ENCODE data around the gene BPIFB4. TPM values are rescaled to one million over a fixed set of nuclear protein-coding genes. Genes with fewer than 3 reads are reported as not detected.

BPIFB4 gene
- total and polyA plus RNA-seq, 2 experiments from 2014 or later = not detected

- no peaks in the 10 kb centered on the region for H3K9me3 ChIP-seq (ENCODE audit: low read depth)
Observed at GRCh38 chr20:33130568-33131061, 51.2 kb downstream of the BPIFB4 start.

GRCh38 chr20:33131949-33132473 is 52.6 kb downstream of the BPIFB4 start:
- peaks cover 5% of the 10 kb centered on the region for H3K27me3 ChIP-seq
- 83% methylated on average over 5 of the region's 5 CpGs for WGBS (ENCODE audit: low lambda C conversion rate, missing lambda C conversion rate)
- no peak for TF ChIP-seq CTCF (IDR thresholded peaks at IDR 0.05; ENCODE audit: poor library complexity)
- no peak for TF ChIP-seq EZH2 (IDR thresholded peaks at IDR 0.05; ENCODE audit: borderline replicate concordance)
- TF ChIP-seq EZH2phosphoT487 (IDR thresholded peaks at IDR 0.05; ENCODE audit: low read depth, severe bottlenecking, unreplicated experiment) = no peak
- H3K4me3 ChIP-seq = no peak overlapping the region
- no peaks in the 10 kb centered on the region for H3K36me3 ChIP-seq (replicated peaks; ENCODE audit: insufficient read depth, low read depth)
- H3K4me1 ChIP-seq (ENCODE audit: insufficient read depth) = no peaks in the 10 kb centered on the region
- no peaks in the 10 kb centered on the region for H3K9me2 ChIP-seq (replicated peaks; ENCODE audit: insufficient read depth)
- no peaks in the 10 kb centered on the region for H4K20me1 ChIP-seq (ENCODE audit: insufficient read depth, poor library complexity, severe bottlenecking)
- no peaks in the 10 kb centered on the region for H3K9me3 ChIP-seq (ENCODE audit: low read depth)
- H2AFZ ChIP-seq = no peak overlapping the region
- no peak overlapping the region for H3K27ac ChIP-seq
- H3K4me2 ChIP-seq = no peak overlapping the region
- H3K79me2 ChIP-seq = no peaks in the 10 kb centered on the region
- no peak for DNase-seq (ENCODE audit: low spot score)

More at GRCh38 chr20:33130568-33131061, 51.2 kb downstream of the BPIFB4 start:
- Histone ChIP-seq H3K27ac (no peak overlapping the region), H3K4me3 (no peak overlapping the region), H3K4me2 (no peak overlapping the region), H2AFZ (no peak overlapping the region), H3K9me2 (replicated peaks; ENCODE audit: insufficient read depth) (no peaks in the 10 kb centered on the region), H3K36me3 (replicated peaks; ENCODE audit: insufficient read depth, low read depth) (no peaks in the 10 kb centered on the region), H3K27me3 (peaks cover 5% of the 10 kb centered on the region), H4K20me1 (ENCODE audit: insufficient read depth, poor library complexity, severe bottlenecking) (no peaks in the 10 kb centered on the region), H3K4me1 (ENCODE audit: insufficient read depth) (no peaks in the 10 kb centered on the region), H3K79me2 (no peaks in the 10 kb centered on the region)
- DNase-seq (ENCODE audit: low spot score) = no peak
- TF ChIP-seq EZH2phosphoT487 (IDR thresholded peaks at IDR 0.05; ENCODE audit: low read depth, severe bottlenecking, unreplicated experiment) = no peak
- no peak for TF ChIP-seq CTCF (IDR thresholded peaks at IDR 0.05; ENCODE audit: poor library complexity)
- no peak for TF ChIP-seq EZH2 (IDR thresholded peaks at IDR 0.05; ENCODE audit: borderline replicate concordance)
- WGBS (ENCODE audit: low lambda C conversion rate, missing lambda C conversion rate) = 92% methylated on average over 9 of the region's 9 CpGs

- H3K27ac ChIP-seq = no peak overlapping the region
- H4K20me1 ChIP-seq (ENCODE audit: insufficient read depth, poor library complexity, severe bottlenecking) = no peaks in the 10 kb centered on the region
- H3K27me3 ChIP-seq = peaks cover 1% of the 10 kb centered on the region
- DNase-seq (ENCODE audit: low spot score) = no peak
- no peak overlapping the region for H2AFZ ChIP-seq
- no peaks in the 10 kb centered on the region for H3K9me2 ChIP-seq (replicated peaks; ENCODE audit: insufficient read depth)
- no peaks in the 10 kb centered on the region for H3K9me3 ChIP-seq (ENCODE audit: low read depth)
- H3K4me2 ChIP-seq = no peak overlapping the region
- H3K79me2 ChIP-seq = no peaks in the 10 kb centered on the region
- TF ChIP-seq CTCF (IDR thresholded peaks at IDR 0.05; ENCODE audit: poor library complexity) (no peak), EZH2phosphoT487 (IDR thresholded peaks at IDR 0.05; ENCODE audit: low read depth, severe bottlenecking, unreplicated experiment) (no peak), EZH2 (IDR thresholded peaks at IDR 0.05; ENCODE audit: borderline replicate concordance) (no peak)
- no peaks in the 10 kb centered on the region for H3K4me1 ChIP-seq (ENCODE audit: insufficient read depth)
- H3K36me3 ChIP-seq (replicated peaks; ENCODE audit: insufficient read depth, low read depth) = no peaks in the 10 kb centered on the region
- 64% methylated on average over 14 of the region's 14 CpGs for WGBS (ENCODE audit: low lambda C conversion rate, missing lambda C conversion rate)
- H3K4me3 ChIP-seq = no peak overlapping the region
Observed at GRCh38 chr20:33132513-33133372, 53.3 kb downstream of the BPIFB4 start.

Measured in hepatocyte (in vitro differentiated cells).